ENCODE results near the gene AARS2.
A peak's percentile ranks its signal among the peaks of the same experiment; 100 is the strongest.

AARS2 gene

GRCh38 chr6:44309631-44310030 is 3.5 kb downstream of the AARS2 start:
- DNase-seq (ENCODE audit: low spot score): peak; percentile 6
- TF ChIP-seq CTCF (IDR thresholded peaks at IDR 0.05; ENCODE audit: extremely low read depth, insufficient read depth, missing control alignments): no peak
- in situ Hi-C loops (cut with MboI; ENCODE audit: low pct_unique_long_range_greater_than_20kb, low sequenced_read_pairs, unreplicated experiment): no loop called here

- no peak for TF ChIP-seq CTCF (IDR thresholded peaks at IDR 0.05; ENCODE audit: extremely low read depth, insufficient read depth, missing control alignments)
- peak; percentile 6 for DNase-seq (ENCODE audit: low spot score)
- in situ Hi-C loops (cut with MboI; ENCODE audit: low pct_unique_long_range_greater_than_20kb, low sequenced_read_pairs, unreplicated experiment): no loop called here
Observed at GRCh38 chr6:44309092-44309491, 4.1 kb downstream of the AARS2 start.

GRCh38 chr6:44307217-44307616 is 5.9 kb downstream of the AARS2 start:
- DNase-seq (ENCODE audit: low spot score): no peak
- no peak for TF ChIP-seq CTCF (IDR thresholded peaks at IDR 0.05; ENCODE audit: extremely low read depth, insufficient read depth, missing control alignments)
- in situ Hi-C loops (cut with MboI; ENCODE audit: low pct_unique_long_range_greater_than_20kb, low sequenced_read_pairs, unreplicated experiment): no loop called here

DNA sequence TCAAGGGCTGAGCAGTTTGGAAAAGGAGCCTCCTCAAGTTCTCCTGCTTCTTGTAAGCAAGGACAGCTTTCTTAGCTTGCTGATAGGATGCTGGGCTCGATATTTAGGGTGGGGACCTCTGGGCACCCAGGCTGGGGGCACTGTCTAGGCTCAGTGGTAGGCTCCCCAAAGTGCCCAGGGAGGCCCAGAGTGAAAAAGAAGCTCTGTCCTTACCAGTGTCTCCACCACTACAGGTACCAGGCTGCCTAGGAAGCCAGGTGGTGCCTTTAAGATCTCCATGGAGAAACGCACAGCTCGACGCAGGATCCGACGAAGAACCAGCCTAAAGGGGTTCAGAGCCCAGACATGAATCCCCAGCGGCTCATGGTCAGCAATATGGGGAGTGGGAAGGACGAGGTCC is 6.4 kb downstream of the AARS2 start:
- no peak for DNase-seq (ENCODE audit: low spot score)
- TF ChIP-seq CTCF (IDR thresholded peaks at IDR 0.05; ENCODE audit: extremely low read depth, insufficient read depth, missing control alignments): no peak
- in situ Hi-C loops (cut with MboI; ENCODE audit: low pct_unique_long_range_greater_than_20kb, low sequenced_read_pairs, unreplicated experiment): no loop called here

GRCh38 chr6:44305200-44305725 is 7.9 kb downstream of the AARS2 start:
- in situ Hi-C loops (cut with MboI; ENCODE audit: low pct_unique_long_range_greater_than_20kb, low sequenced_read_pairs, unreplicated experiment): no loop called here
- no peak for DNase-seq (ENCODE audit: low spot score)
- TF ChIP-seq CTCF (IDR thresholded peaks at IDR 0.05; ENCODE audit: extremely low read depth, insufficient read depth, missing control alignments): no peak

- TF ChIP-seq CTCF (IDR thresholded peaks at IDR 0.05; ENCODE audit: extremely low read depth, insufficient read depth, missing control alignments): peak; percentile 75
- DNase-seq (ENCODE audit: low spot score): peak; percentile 73
- in situ Hi-C loops (cut with MboI; ENCODE audit: low pct_unique_long_range_greater_than_20kb, low sequenced_read_pairs, unreplicated experiment): no loop called here
Observed at GRCh38 chr6:44304282-44305199, 8.6 kb downstream of the AARS2 start.

All from GM13977 (cell line).